Subcutaneous adipose tissue (tissue), 4 donors: ENCODE results near the gene RANGRF. TPM values are rescaled to one million over a fixed set of nuclear protein-coding genes. Genes with fewer than 3 reads are reported as not detected.

Experiments
- total RNA-seq, 4 donors: library from RNA; depleted of rRNA; stranded (reverse); fragments of >200 nt; gene quantifications; one replicate each; pipeline ENCODE4 v1.1.0, GENCODE V29; 2016
- TF ChIP-seq, protein P1 (sequence below): fragments of 450-650 bp; IDR thresholded peaks from one replicate; pipeline ENCODE4 v1.5.1; 2016; ENCODE audit warnings: low read depth, mild to moderate bottlenecking, control low read depth, antibody characterized with exemption, moderate library complexity

Gene RANGRF
- total RNA-seq, 4 donors from 2014 or later, result 16.5 to 23.2 (median 19.0) TPM

DNA sequence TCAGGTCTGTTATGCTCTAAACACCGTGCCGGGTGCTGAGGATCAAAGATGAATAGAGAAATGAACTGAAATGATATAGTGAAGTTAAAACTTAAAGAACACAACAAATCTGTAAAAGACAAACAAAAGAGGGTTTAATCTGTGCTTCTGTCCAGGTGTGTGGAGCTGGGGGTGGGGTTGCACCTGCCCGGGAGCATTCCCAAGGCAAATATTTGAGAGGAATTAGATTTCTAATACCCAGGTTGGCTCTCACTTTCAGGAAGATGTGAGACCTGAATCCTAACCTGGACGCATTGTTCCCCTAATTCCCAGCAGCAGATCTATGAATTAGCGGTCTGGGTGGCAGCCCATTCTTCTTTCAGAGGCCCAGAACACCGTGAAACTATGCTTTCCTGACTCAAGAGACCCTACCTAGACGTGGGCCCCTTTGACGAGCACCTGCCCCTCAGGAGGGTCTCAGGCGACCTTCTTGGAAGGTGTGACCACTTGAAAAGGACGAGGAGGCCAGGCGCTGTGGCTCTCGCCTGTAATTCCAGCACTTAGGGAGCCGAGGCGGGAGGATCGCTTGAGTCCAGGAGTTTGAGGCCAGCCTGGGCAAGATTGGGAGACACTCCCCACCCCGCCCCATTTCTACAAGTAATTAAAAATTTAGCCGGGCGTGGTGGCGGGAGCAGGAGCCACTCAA, 677 bp upstream of the RANGRF start:
- TF ChIP-seq, protein P1, sequence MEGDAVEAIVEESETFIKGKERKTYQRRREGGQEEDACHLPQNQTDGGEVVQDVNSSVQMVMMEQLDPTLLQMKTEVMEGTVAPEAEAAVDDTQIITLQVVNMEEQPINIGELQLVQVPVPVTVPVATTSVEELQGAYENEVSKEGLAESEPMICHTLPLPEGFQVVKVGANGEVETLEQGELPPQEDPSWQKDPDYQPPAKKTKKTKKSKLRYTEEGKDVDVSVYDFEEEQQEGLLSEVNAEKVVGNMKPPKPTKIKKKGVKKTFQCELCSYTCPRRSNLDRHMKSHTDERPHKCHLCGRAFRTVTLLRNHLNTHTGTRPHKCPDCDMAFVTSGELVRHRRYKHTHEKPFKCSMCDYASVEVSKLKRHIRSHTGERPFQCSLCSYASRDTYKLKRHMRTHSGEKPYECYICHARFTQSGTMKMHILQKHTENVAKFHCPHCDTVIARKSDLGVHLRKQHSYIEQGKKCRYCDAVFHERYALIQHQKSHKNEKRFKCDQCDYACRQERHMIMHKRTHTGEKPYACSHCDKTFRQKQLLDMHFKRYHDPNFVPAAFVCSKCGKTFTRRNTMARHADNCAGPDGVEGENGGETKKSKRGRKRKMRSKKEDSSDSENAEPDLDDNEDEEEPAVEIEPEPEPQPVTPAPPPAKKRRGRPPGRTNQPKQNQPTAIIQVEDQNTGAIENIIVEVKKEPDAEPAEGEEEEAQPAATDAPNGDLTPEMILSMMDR, result no peak

DNA sequence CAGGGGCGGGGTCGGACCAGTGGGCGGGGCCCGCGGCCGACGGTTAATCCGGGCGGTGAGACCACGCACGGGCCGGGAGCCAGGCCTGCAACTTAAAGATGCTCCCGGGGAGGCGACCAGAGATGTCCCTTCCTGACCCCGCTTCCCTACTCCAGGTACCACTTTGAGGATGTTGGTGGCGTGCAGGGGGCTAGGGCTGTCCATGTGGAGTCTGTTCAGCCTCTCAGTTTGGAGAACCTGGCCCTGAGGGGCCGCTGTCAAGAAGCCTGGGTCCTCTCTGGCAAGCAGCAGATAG, 580 bp downstream of the RANGRF start:
- TF ChIP-seq, protein P1, result no peak

- TF ChIP-seq, protein P1, result no peak
These were observed 1.6 kb downstream of the RANGRF start for GRCh38 chr17:8290043-8290442.

DNA sequence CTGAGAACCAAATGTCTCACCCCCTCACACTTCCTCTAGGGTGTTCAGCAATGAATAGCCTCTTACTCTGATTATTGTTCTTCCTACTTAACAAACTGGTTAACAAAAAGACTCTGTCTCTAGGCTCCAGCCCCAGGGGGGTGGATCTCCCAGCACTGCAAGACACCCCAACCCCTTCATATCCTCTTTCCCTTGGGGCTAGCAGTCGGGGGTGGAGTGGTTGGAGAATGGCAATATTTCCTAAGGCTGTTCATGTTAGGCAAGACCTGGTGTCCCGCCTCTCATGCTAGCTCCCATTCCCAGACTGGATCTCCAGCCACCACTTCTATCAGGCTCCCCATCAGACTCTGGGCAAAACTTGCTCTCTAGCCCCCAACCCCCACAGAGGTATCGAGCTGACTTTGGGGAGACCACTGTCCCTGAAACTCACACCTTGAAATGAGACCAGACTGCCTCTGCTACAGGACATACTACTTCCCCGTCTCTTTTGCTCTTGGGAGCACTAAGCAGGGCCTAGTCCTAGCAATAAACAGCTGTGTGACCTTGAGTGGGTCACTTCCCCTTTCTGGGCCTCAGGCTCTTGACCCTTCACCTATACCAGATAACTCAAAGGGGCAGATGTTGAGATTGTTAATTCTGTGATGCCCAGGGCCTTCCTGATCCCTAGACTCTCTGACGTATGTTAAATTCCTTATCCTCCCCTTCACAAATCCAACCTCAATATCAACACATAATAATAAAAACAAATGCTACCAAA, 4.3 kb downstream of the RANGRF start:
- TF ChIP-seq, protein P1, result no peak

GRCh38 chr17:8294361-8294760, 5.9 kb downstream of the RANGRF start:
- TF ChIP-seq, protein P1, result no peak

DNA sequence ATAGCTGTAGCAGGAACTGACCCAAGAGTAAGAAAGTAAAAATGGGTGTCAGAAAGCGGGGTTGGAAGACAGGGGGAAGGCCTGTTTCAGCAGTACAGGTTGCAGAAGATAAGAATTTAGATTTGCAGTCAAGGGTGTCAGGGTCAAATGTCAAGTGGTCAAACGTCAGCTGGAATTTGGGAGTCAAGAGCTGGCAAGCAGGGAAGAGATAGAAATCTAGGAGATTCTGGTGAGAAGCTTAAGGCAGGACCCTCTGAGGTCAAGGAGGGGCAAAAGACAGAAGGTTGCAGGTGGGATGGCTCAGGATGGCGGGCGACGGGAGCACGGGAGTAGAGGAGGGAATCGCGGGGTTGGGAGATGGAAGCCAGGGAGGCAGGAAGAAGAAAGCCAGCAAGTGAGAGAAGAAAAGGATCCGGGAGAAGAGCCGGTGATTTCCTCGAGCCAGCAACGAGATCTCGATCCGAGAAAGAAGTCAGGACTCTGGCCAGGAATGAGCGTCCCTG, 6.4 kb downstream of the RANGRF start:
- TF ChIP-seq, protein P1, result no peak

- TF ChIP-seq, protein P1, result no peak
These were observed 11.8 kb downstream of the RANGRF start for GRCh38 chr17:8300226-8300625.
